Measurements from ENCODE around the gene NDUFAF8.

Gene NDUFAF8

DNA sequence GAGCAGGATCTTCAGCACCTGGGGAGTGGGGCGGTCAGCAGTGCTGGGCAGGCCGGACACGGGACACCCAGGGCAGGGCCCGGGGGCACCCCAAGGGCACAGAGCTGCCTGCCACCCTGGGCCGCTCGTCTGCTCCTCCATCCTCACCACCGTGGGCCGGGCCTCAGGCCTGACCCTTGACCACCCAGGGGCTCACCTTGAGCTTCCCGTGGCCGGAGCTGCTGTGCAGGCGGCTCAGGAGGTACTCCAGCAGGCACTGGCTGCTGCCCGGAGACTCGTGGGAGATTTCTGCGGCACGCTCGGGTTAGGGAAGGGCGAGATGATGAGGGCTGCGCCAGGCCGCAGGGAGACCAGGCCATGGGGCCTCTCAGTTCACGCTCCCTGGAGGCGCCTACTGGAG lies 2.3 kb upstream of the NDUFAF8 start:
- no peak for DNase-seq (ENCODE audit: extremely low read depth, insufficient read length)
- Histone ChIP-seq H3K36me3 (ENCODE audit: control insufficient read depth, insufficient read depth, low read length) (peaks cover 13% of the 10 kb centered on the region), H3K27me3 (replicated peaks; ENCODE audit: control insufficient read depth, insufficient read depth, low read length) (no peaks in the 10 kb centered on the region), H3K4me3 (replicated peaks; ENCODE audit: low read depth, low read length) (no peak overlapping the region)
- TF ChIP-seq, protein P1, sequence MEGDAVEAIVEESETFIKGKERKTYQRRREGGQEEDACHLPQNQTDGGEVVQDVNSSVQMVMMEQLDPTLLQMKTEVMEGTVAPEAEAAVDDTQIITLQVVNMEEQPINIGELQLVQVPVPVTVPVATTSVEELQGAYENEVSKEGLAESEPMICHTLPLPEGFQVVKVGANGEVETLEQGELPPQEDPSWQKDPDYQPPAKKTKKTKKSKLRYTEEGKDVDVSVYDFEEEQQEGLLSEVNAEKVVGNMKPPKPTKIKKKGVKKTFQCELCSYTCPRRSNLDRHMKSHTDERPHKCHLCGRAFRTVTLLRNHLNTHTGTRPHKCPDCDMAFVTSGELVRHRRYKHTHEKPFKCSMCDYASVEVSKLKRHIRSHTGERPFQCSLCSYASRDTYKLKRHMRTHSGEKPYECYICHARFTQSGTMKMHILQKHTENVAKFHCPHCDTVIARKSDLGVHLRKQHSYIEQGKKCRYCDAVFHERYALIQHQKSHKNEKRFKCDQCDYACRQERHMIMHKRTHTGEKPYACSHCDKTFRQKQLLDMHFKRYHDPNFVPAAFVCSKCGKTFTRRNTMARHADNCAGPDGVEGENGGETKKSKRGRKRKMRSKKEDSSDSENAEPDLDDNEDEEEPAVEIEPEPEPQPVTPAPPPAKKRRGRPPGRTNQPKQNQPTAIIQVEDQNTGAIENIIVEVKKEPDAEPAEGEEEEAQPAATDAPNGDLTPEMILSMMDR (IDR thresholded peaks at IDR 0.05; ENCODE audit: insufficient read depth, low read length, poor library complexity, severe bottlenecking): no peak

DNA sequence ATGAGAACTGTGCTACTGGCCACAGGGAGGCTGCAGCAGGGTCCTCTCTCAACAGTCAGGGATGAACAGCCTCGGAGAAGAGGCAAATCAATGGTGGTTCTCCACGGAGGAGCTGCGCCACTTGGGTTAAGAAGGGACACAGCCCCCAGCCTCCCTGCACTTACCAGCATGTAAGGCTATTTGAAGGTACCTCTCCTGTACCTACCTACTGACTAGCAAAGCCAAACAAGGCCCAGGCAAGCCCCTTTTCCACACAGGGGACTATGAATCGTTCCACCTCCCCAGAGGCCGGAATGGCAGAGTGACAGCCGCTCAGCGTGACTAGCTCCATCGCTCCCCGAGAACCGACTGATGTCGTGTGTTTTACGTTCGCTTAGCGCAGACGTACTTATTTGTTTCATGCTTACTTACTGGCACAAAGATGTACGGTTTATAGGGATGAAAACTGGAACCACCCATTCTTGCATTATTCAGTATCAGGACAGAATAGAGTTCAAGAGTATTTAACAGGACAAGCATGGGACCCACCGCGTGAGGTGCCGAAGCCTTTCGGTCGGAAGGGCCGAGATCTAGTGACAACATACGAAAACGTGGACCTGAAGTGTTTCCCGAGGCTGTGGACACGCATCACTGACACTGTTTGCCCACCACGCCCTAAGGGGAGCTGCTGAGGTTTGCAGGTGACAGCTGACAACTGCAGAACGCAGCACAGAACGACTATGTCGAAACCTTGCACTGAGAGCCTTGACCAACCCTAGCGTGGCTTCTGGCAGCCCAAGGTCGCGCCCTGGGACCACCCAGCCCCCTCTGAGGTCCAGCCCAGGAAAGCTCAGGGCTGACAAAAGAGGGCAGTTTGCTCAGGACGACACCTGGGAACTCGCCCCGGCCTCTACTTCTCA lies 1.3 kb upstream of the NDUFAF8 start:
- peak overlapping the region; percentile 70 for H3K4me3 ChIP-seq (replicated peaks; ENCODE audit: low read depth, low read length)
- no peaks in the 10 kb centered on the region for H3K27me3 ChIP-seq (replicated peaks; ENCODE audit: control insufficient read depth, insufficient read depth, low read length)
- TF ChIP-seq, protein P1 (IDR thresholded peaks at IDR 0.05; ENCODE audit: insufficient read depth, low read length, poor library complexity, severe bottlenecking): no peak
- H3K36me3 ChIP-seq (ENCODE audit: control insufficient read depth, insufficient read depth, low read length): peaks cover 14% of the 10 kb centered on the region
- peak; percentile 20 for DNase-seq (ENCODE audit: extremely low read depth, insufficient read length)

DNA sequence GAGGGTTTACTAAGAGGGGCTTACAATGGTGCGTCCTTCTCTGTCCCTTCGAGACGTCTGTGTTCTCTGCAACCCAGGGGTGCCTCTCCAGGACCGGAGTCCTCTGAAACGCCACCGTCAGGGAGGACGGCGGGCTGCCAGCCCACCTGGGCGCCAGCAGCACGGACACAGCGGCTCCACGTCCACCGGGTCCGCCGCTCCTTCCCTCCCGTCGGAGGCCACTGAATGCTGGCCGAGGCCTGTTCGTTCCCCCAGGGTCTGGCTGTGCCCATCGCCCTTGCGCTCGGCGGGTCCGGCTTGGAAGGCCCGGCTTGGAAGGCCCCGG lies 666 bp upstream of the NDUFAF8 start:
- peaks cover 10% of the 10 kb centered on the region for H3K36me3 ChIP-seq (ENCODE audit: control insufficient read depth, insufficient read depth, low read length)

DNA sequence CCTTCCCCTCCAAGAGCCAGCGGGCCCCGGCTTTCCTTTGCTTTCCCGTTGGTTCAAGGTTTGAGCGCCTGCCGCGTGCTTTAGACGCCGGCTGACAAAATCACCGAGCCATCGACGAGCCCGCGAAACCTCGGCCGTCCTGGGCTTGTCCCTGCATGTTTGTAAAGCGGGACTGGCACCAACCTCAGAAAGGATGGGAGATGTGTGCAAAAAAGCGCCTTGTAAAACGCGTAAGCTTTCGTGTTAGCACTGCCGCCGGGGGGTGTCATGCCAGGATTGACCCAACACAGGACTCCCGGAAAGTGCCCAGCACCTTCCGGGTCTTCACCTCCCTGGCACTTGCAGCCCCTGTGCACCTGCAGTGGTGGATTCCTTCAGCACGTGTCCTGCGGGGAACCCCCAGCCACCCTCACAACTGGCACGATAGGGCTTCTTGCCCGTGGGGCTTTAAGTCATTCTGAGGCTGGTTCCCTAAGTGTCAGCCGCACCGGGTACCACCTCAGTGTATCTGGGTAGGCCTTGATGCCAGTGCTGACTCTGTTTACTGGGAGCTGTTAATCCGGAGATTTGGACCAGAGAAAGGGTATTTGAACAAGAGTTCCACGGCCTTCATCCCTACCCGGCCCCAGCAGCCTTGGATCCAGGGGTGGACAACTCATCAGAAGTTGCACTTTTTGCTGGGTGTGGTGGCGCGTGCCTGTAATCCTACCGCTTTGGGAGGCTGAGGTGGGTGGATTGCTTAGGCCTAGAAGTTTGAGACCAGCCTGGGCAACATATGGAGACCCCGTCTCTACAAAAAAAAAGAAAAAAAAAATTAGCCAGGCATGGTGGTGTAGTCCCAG lies 817 bp downstream of the NDUFAF8 start:
- Histone ChIP-seq H3K36me3 (ENCODE audit: control insufficient read depth, insufficient read depth, low read length) (peaks cover 10% of the 10 kb centered on the region), H3K27me3 (replicated peaks; ENCODE audit: control insufficient read depth, insufficient read depth, low read length) (no peaks in the 10 kb centered on the region), H3K4me3 (replicated peaks; ENCODE audit: low read depth, low read length) (peak overlapping the region; percentile 70)
- TF ChIP-seq, protein P1 (IDR thresholded peaks at IDR 0.05; ENCODE audit: insufficient read depth, low read length, poor library complexity, severe bottlenecking): no peak
- DNase-seq (ENCODE audit: extremely low read depth, insufficient read length): peak; percentile 72

More for the DNA sequence above, 666 bp upstream of the NDUFAF8 start:
- H3K27me3 ChIP-seq (replicated peaks; ENCODE audit: control insufficient read depth, insufficient read depth, low read length): no peaks in the 10 kb centered on the region
- TF ChIP-seq, protein P1 (IDR thresholded peaks at IDR 0.05; ENCODE audit: insufficient read depth, low read length, poor library complexity, severe bottlenecking): no peak
- DNase-seq (ENCODE audit: extremely low read depth, insufficient read length): no peak
- peak overlapping the region; percentile 70 for H3K4me3 ChIP-seq (replicated peaks; ENCODE audit: low read depth, low read length)

DNA sequence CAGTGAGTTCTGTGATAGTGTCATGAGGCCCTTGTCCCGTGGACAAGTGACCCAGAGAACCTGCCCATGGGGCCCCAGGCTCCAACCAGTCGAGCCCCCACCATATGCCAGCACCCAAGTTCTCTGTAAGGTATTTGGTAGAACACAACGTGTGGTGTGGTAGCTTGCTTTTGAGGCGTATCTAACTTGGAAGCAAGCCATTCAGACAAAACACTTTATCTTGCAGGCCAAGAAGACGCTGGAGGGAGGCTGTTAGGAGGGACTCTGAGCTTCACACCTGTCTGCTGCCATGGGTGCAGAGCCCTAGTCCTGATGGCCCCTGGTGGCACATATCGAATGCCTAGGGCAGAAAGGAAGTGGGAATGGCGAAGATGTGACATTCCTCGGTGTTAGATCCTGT lies 1.6 kb downstream of the NDUFAF8 start:
- Histone ChIP-seq H3K4me3 (replicated peaks; ENCODE audit: low read depth, low read length) (peak overlapping the region; percentile 70), H3K36me3 (ENCODE audit: control insufficient read depth, insufficient read depth, low read length) (peaks cover 9% of the 10 kb centered on the region), H3K27me3 (replicated peaks; ENCODE audit: control insufficient read depth, insufficient read depth, low read length) (no peaks in the 10 kb centered on the region)
- TF ChIP-seq, protein P1 (IDR thresholded peaks at IDR 0.05; ENCODE audit: insufficient read depth, low read length, poor library complexity, severe bottlenecking): no peak
- no peak for DNase-seq (ENCODE audit: extremely low read depth, insufficient read length)

Measured in GM06990 (cell line).